ENCODE measurements around the gene CYP46A1.

The CYP46A1 gene

GRCh38 chr14:99747582-99748330 is 63.7 kb downstream of the CYP46A1 start:
- Histone ChIP-seq H3K4me1 (ENCODE audit: control insufficient read depth, insufficient read depth, low read length) (peaks cover 3% of the 10 kb centered on the region), H3K4me3 (ENCODE audit: low read length) (no peak overlapping the region), H3K27me3 (ENCODE audit: control insufficient read depth, insufficient read depth, low read length) (no peaks in the 10 kb centered on the region), H3K36me3 (ENCODE audit: control insufficient read depth, insufficient read depth, low read length) (no peaks in the 10 kb centered on the region; the same call in 1 of the 2 replicates), H3K27ac (ENCODE audit: low read length) (no peak overlapping the region), H3K9me3 (ENCODE audit: control insufficient read depth, insufficient read depth, low read length) (no peaks in the 10 kb centered on the region)
- WGBS (ENCODE audit: insufficient coverage, insufficient read length): no CpG with 5 or more reads among the region's 22 CpGs
- DNase-seq (ENCODE audit: low read depth, low spot score): no peak

- Histone ChIP-seq H3K27me3 (ENCODE audit: control insufficient read depth, insufficient read depth, low read length) (no peaks in the 10 kb centered on the region), H3K4me3 (ENCODE audit: low read length) (no peak overlapping the region), H3K9me3 (ENCODE audit: control insufficient read depth, insufficient read depth, low read length) (no peaks in the 10 kb centered on the region), H3K36me3 (ENCODE audit: control insufficient read depth, insufficient read depth, low read length) (no peaks in the 10 kb centered on the region; the same call in 1 of the 2 replicates), H3K4me1 (ENCODE audit: control insufficient read depth, insufficient read depth, low read length) (peaks cover 1% of the 10 kb centered on the region), H3K27ac (ENCODE audit: low read length) (no peak overlapping the region)
- WGBS (ENCODE audit: insufficient coverage, insufficient read length): no CpG with 5 or more reads among the region's 9 CpGs
- DNase-seq (ENCODE audit: low read depth, low spot score): no peak
Measured at GRCh38 chr14:99748529-99748928, 64.4 kb downstream of the CYP46A1 start.

- Histone ChIP-seq H3K36me3 (ENCODE audit: control insufficient read depth, insufficient read depth, low read length) (no peaks in the 10 kb centered on the region; the same call in 1 of the 2 replicates), H3K27me3 (ENCODE audit: control insufficient read depth, insufficient read depth, low read length) (no peaks in the 10 kb centered on the region), H3K27ac (ENCODE audit: low read length) (no peak overlapping the region), H3K9me3 (ENCODE audit: control insufficient read depth, insufficient read depth, low read length) (no peaks in the 10 kb centered on the region), H3K4me3 (ENCODE audit: low read length) (no peak overlapping the region), H3K4me1 (ENCODE audit: control insufficient read depth, insufficient read depth, low read length) (peaks cover 1% of the 10 kb centered on the region)
- no peak for DNase-seq (ENCODE audit: low read depth, low spot score)
- WGBS (ENCODE audit: insufficient coverage, insufficient read length): no CpG with 5 or more reads among the region's 13 CpGs
Measured at GRCh38 chr14:99749142-99749541, 65.0 kb downstream of the CYP46A1 start.

- Histone ChIP-seq H3K27me3 (ENCODE audit: control insufficient read depth, insufficient read depth, low read length) (no peaks in the 10 kb centered on the region), H3K36me3 (ENCODE audit: control insufficient read depth, insufficient read depth, low read length) (no peaks in the 10 kb centered on the region; the same call in 1 of the 2 replicates), H3K4me3 (ENCODE audit: low read length) (no peak overlapping the region), H3K9me3 (ENCODE audit: control insufficient read depth, insufficient read depth, low read length) (no peaks in the 10 kb centered on the region), H3K4me1 (ENCODE audit: control insufficient read depth, insufficient read depth, low read length) (no peaks in the 10 kb centered on the region; the same call in 1 of the 2 replicates), H3K27ac (ENCODE audit: low read length) (no peak overlapping the region)
- no peak for DNase-seq (ENCODE audit: low read depth, low spot score)
- WGBS (ENCODE audit: insufficient coverage, insufficient read length): no CpG with 5 or more reads among the region's 23 CpGs
Measured at GRCh38 chr14:99749763-99750715, 65.9 kb downstream of the CYP46A1 start.

GRCh38 chr14:99750746-99751450 is 66.8 kb downstream of the CYP46A1 start:
- no CpG with 5 or more reads among the region's 11 CpGs for WGBS (ENCODE audit: insufficient coverage, insufficient read length)
- no peak overlapping the region for H3K27ac ChIP-seq (ENCODE audit: low read length)
- no peaks in the 10 kb centered on the region; the same call in 1 of the 2 replicates for H3K4me1 ChIP-seq (ENCODE audit: control insufficient read depth, insufficient read depth, low read length)
- H3K27me3 ChIP-seq (ENCODE audit: control insufficient read depth, insufficient read depth, low read length): no peaks in the 10 kb centered on the region
- no peak for DNase-seq (ENCODE audit: low read depth, low spot score)
- H3K4me3 ChIP-seq (ENCODE audit: low read length): no peak overlapping the region
- H3K36me3 ChIP-seq (ENCODE audit: control insufficient read depth, insufficient read depth, low read length): no peaks in the 10 kb centered on the region; the same call in 1 of the 2 replicates
- no peaks in the 10 kb centered on the region for H3K9me3 ChIP-seq (ENCODE audit: control insufficient read depth, insufficient read depth, low read length)

- no peaks in the 10 kb centered on the region for H3K9me3 ChIP-seq (ENCODE audit: control insufficient read depth, insufficient read depth, low read length)
- H3K27ac ChIP-seq (ENCODE audit: low read length): no peak overlapping the region
- DNase-seq (ENCODE audit: low read depth, low spot score): no peak
- no peaks in the 10 kb centered on the region; the same call in 1 of the 2 replicates for H3K4me1 ChIP-seq (ENCODE audit: control insufficient read depth, insufficient read depth, low read length)
- H3K27me3 ChIP-seq (ENCODE audit: control insufficient read depth, insufficient read depth, low read length): no peaks in the 10 kb centered on the region
- no peak overlapping the region for H3K4me3 ChIP-seq (ENCODE audit: low read length)
- no peaks in the 10 kb centered on the region; the same call in 1 of the 2 replicates for H3K36me3 ChIP-seq (ENCODE audit: control insufficient read depth, insufficient read depth, low read length)
- no CpG with 5 or more reads among the region's 25 CpGs for WGBS (ENCODE audit: insufficient coverage, insufficient read length)
Measured at GRCh38 chr14:99751539-99752485, 67.7 kb downstream of the CYP46A1 start.

- H3K4me1 ChIP-seq (ENCODE audit: control insufficient read depth, insufficient read depth, low read length): no peaks in the 10 kb centered on the region; the same call in 1 of the 2 replicates
- H3K4me3 ChIP-seq (ENCODE audit: low read length): no peak overlapping the region
- H3K27me3 ChIP-seq (ENCODE audit: control insufficient read depth, insufficient read depth, low read length): no peaks in the 10 kb centered on the region
- no peaks in the 10 kb centered on the region; the same call in 1 of the 2 replicates for H3K36me3 ChIP-seq (ENCODE audit: control insufficient read depth, insufficient read depth, low read length)
- WGBS (ENCODE audit: insufficient coverage, insufficient read length): no CpG with 5 or more reads among the region's 9 CpGs
- no peaks in the 10 kb centered on the region for H3K9me3 ChIP-seq (ENCODE audit: control insufficient read depth, insufficient read depth, low read length)
- no peak overlapping the region for H3K27ac ChIP-seq (ENCODE audit: low read length)
- no peak for DNase-seq (ENCODE audit: low read depth, low spot score)
Measured at GRCh38 chr14:99752486-99753121, 68.5 kb downstream of the CYP46A1 start.

GRCh38 chr14:99753225-99754140 is 69.4 kb downstream of the CYP46A1 start:
- H3K36me3 ChIP-seq (ENCODE audit: control insufficient read depth, insufficient read depth, low read length): no peaks in the 10 kb centered on the region
- H3K4me3 ChIP-seq (ENCODE audit: low read length): no peak overlapping the region

More at GRCh38 chr14:99753225-99754140, 69.4 kb downstream of the CYP46A1 start:
- H3K27ac ChIP-seq (ENCODE audit: low read length): no peak overlapping the region
- H3K27me3 ChIP-seq (ENCODE audit: control insufficient read depth, insufficient read depth, low read length): no peaks in the 10 kb centered on the region
- no CpG with 5 or more reads among the region's 16 CpGs for WGBS (ENCODE audit: insufficient coverage, insufficient read length)
- H3K9me3 ChIP-seq (ENCODE audit: control insufficient read depth, insufficient read depth, low read length): no peaks in the 10 kb centered on the region
- no peak for DNase-seq (ENCODE audit: low read depth, low spot score)
- peaks cover 2% of the 10 kb centered on the region; the same call in 1 of the 2 replicates for H3K4me1 ChIP-seq (ENCODE audit: control insufficient read depth, insufficient read depth, low read length)
